A673 (cell line): Measurements from ENCODE around the gene MTFR1L. TPM values are rescaled to one million over a fixed set of nuclear protein-coding genes. Genes with fewer than 3 reads are reported as not detected.

ENCODE experiments used
- BruUV-seq: library from RNA; stranded (reverse); fragments of 400-500 nt; replicated peaks from 2 replicates; lab custom pipeline; 2021; lab: Mats Ljungman, UMichigan
- CTCF ChIA-PET: fragments of 300-600 bp; sonication (Branson Sonifier 250); formaldehyde crosslinking; loops from one replicate; lab custom pipeline; 2022; ENCODE audit warnings: antibody characterized with exemption; lab: Charles Lee
- POLR2A ChIA-PET: fragments of 300-600 bp; sonication (Branson Sonifier 250); formaldehyde crosslinking; loops from one replicate; lab custom pipeline; 2022; ENCODE audit warnings: antibody characterized with exemption; ENCODE audit not compliant: low non-redundant PET; lab: Charles Lee
- DNase-seq: peaks from one replicate; pipeline ENCODE4 v3.0.0-alpha.2; 2015; ENCODE audit warnings: low spot score
- H3K27ac ChIP-seq: fragments of 200-600 bp; sonication (generic); 2 replicates; pipeline ENCODE4 v1.5.1; 2016; ENCODE audit warnings: mixed run types, low read depth, mild to moderate bottlenecking, mixed read lengths, antibody characterized with exemption, low read length; ENCODE audit not compliant: poor library complexity, severe bottlenecking
- H3K27me3 ChIP-seq: fragments of 200-600 bp; sonication (generic); replicated peaks from 2 replicates; pipeline ENCODE4 v1.6.1; 2017; ENCODE audit warnings: mixed run types, low read depth, mild to moderate bottlenecking, mixed read lengths, antibody characterized with exemption, low read length; ENCODE audit not compliant: insufficient read depth, poor library complexity
- H3K36me3 ChIP-seq: fragments of 200-600 bp; sonication (generic); 2 replicates; pipeline ENCODE4 v1.6.1; 2016; ENCODE audit warnings: mixed run types, mild to moderate bottlenecking, mixed read lengths, antibody characterized with exemption, low read length; ENCODE audit not compliant: insufficient read depth, poor library complexity, severe bottlenecking
- H3K4me1 ChIP-seq: fragments of 200-600 bp; sonication (generic); 2 replicates; pipeline ENCODE4 v1.6.1; 2017; ENCODE audit warnings: mixed run types, mild to moderate bottlenecking, mixed read lengths, antibody characterized with exemption, low read length; ENCODE audit not compliant: insufficient read depth, poor library complexity, severe bottlenecking
- H3K4me3 ChIP-seq: fragments of 200-600 bp; sonication (generic); 2 replicates; pipeline ENCODE4 v1.5.1; 2016; ENCODE audit warnings: low read depth, mixed run types, mild to moderate bottlenecking, mixed read lengths, low read length; ENCODE audit not compliant: poor library complexity, severe bottlenecking
- H3K9me3 ChIP-seq: fragments of 200-600 bp; sonication (generic); 2 replicates; pipeline ENCODE4 v1.6.1; 2016; ENCODE audit warnings: mixed run types, low read depth, mild to moderate bottlenecking, mixed read lengths, antibody characterized with exemption, low read length; ENCODE audit not compliant: poor library complexity, severe bottlenecking
- CTCF ChIP-seq: fragments of 300-800, 200-600 bp; sonication (generic); conservative IDR thresholded peaks from 2 replicates; pipeline ENCODE4 v1.5.1; 2017; ENCODE audit warnings: low read depth, mild to moderate bottlenecking, antibody characterized with exemption, low read length, moderate library complexity, mixed read lengths
- EZH2 ChIP-seq: fragments of 200-600 bp; sonication (generic); IDR thresholded peaks from 2 replicates; pipeline ENCODE4 v1.6.1; 2017; ENCODE audit warnings: borderline replicate concordance, low read depth, mild to moderate bottlenecking, mixed read lengths, antibody characterized with exemption, low read length; ENCODE audit not compliant: poor library complexity, severe bottlenecking
- intact Hi-C: fragments of 100-400 bp; cut with micrococcal nuclease; formaldehyde crosslinking; loops from one replicate; pipeline ENCODE4 v1.10.0; 2022; ENCODE audit not compliant: unreplicated experiment
- total RNA-seq: library from RNA; stranded (reverse); gene quantifications from 2 replicates; pipeline ENCODE4 v1.2.3, GENCODE V29; 2021

Gene MTFR1L
- total RNA-seq, 1 experiment from 2014 or later, result 45.0 TPM

- no TSS peak for BruUV-seq
- TF ChIP-seq EZH2 (no peak), CTCF (no peak)
- no peak for DNase-seq
- no peaks in the 10 kb centered on the region for H3K27me3 ChIP-seq
- no peaks in the 10 kb centered on the region for H3K4me1 ChIP-seq
- H3K36me3 ChIP-seq, result no peaks in the 10 kb centered on the region
- intact Hi-C loops, result no loop called here
- ChIA-PET POLR2A (no interaction called here), CTCF (no interaction called here)
- no peaks in the 10 kb centered on the region for H3K9me3 ChIP-seq
- no peak overlapping the region for H3K27ac ChIP-seq
- no peak overlapping the region for H3K4me3 ChIP-seq
These were observed 27.6 kb upstream of the MTFR1L start for GRCh38 chr1:25792115-25792514.

- Histone ChIP-seq H3K36me3 (no peaks in the 10 kb centered on the region), H3K4me3 (no peak overlapping the region), H3K4me1 (no peaks in the 10 kb centered on the region), H3K9me3 (no peaks in the 10 kb centered on the region), H3K27ac (no peak overlapping the region), H3K27me3 (no peaks in the 10 kb centered on the region)
- ChIA-PET POLR2A (no interaction called here), CTCF (no interaction called here)
- intact Hi-C loops, result no loop called here
- TF ChIP-seq CTCF (no peak), EZH2 (no peak)
- no TSS peak for BruUV-seq
- DNase-seq, result no peak
These were observed 26.1 kb upstream of the MTFR1L start for GRCh38 chr1:25793585-25794170.

- TF ChIP-seq EZH2 (no peak), CTCF (no peak)
- BruUV-seq, result no TSS peak
These were observed 25.4 kb upstream of the MTFR1L start for GRCh38 chr1:25794325-25794724.

More at GRCh38 chr1:25794325-25794724, 25.4 kb upstream of the MTFR1L start:
- no peak overlapping the region for H3K4me3 ChIP-seq
- ChIA-PET POLR2A (no interaction called here), CTCF (no interaction called here)
- no peaks in the 10 kb centered on the region for H3K9me3 ChIP-seq
- no peaks in the 10 kb centered on the region for H3K27me3 ChIP-seq
- H3K36me3 ChIP-seq, result no peaks in the 10 kb centered on the region
- intact Hi-C loops, result no loop called here
- no peak for DNase-seq
- H3K27ac ChIP-seq, result no peak overlapping the region
- peaks cover 1% of the 10 kb centered on the region for H3K4me1 ChIP-seq
